GM23338 (cell line): ENCODE measurements around the gene PLS3. TPM values are rescaled to one million over a fixed set of nuclear protein-coding genes. Genes with fewer than 3 reads are reported as not detected.

ENCODE experiments used
- ATAC-seq: fragments of 200-7000 bp; cut with Tn5 transposase; 3 replicates; pipeline ENCODE4 v1.9.1; 2020
- DNase-seq: peaks from one replicate; pipeline ENCODE4 v3.0.0-alpha.2; 2015; ENCODE audit warnings: low spot score
- H2AFZ ChIP-seq: fragments of 200-600 bp; sonication (generic); 2 replicates; pipeline ENCODE4 v1.8.0; 2016; ENCODE audit warnings: antibody characterized with exemption, mild to moderate bottlenecking, moderate library complexity
- H3F3A ChIP-seq: fragments of 200-600 bp; sonication (generic); replicated peaks from 2 replicates; pipeline ENCODE4 v1.8.0; 2017; ENCODE audit warnings: antibody characterized with exemption, mixed run types, low read depth
- H3K27ac ChIP-seq: fragments of 200-600 bp; sonication (generic); 2 replicates; pipeline ENCODE4 v1.6.1; 2016; ENCODE audit warnings: low read depth
- H3K27me3 ChIP-seq: fragments of 200-600 bp; sonication (generic); 2 replicates; pipeline ENCODE4 v1.8.0; 2016; ENCODE audit warnings: mild to moderate bottlenecking, mixed run types, moderate library complexity; ENCODE audit not compliant: insufficient read depth
- H3K36me3 ChIP-seq: fragments of 200-600 bp; sonication (generic); 2 replicates; pipeline ENCODE4 v1.8.0; 2016; ENCODE audit warnings: mild to moderate bottlenecking; ENCODE audit not compliant: insufficient read depth
- H3K4me1 ChIP-seq: fragments of 200-600 bp; sonication (generic); 2 replicates; pipeline ENCODE4 v1.8.0; 2016; ENCODE audit warnings: mild to moderate bottlenecking, moderate library complexity; ENCODE audit not compliant: insufficient read depth
- H3K4me2 ChIP-seq: fragments of 200-600 bp; sonication (generic); 2 replicates; pipeline ENCODE4 v1.7.1; 2017; ENCODE audit warnings: mixed run types
- H3K4me3 ChIP-seq: fragments of 200-600 bp; sonication (generic); 2 replicates; pipeline ENCODE4 v1.6.1; 2016; ENCODE audit warnings: mixed run types
- H3K79me2 ChIP-seq: fragments of 200-600 bp; sonication (generic); replicated peaks from 2 replicates; pipeline ENCODE4 v1.8.0; 2017; ENCODE audit warnings: mild to moderate bottlenecking; ENCODE audit not compliant: insufficient read depth
- H3K9me2 ChIP-seq: fragments of 200-600 bp; sonication (generic); 2 replicates; pipeline ENCODE4 v1.8.0; 2017; ENCODE audit not compliant: insufficient read depth
- H4K20me1 ChIP-seq: fragments of 200-600 bp; sonication (generic); replicated peaks from 2 replicates; pipeline ENCODE4 v1.8.0; 2017; ENCODE audit warnings: mild to moderate bottlenecking; ENCODE audit not compliant: insufficient read depth
- H3K27ac Mint-ChIP-seq: 2 replicates; pipeline ENCODE4 v1.8.0; 2020; ENCODE audit warnings: inconsistent platforms, mild to moderate bottlenecking, moderate library complexity, mixed read lengths
- H3K27me3 Mint-ChIP-seq: 3 replicates; pipeline ENCODE4 v1.8.0; 2022; ENCODE audit warnings: low read depth, mild to moderate bottlenecking, moderate library complexity, mixed read lengths, inconsistent platforms; ENCODE audit not compliant: insufficient read depth, poor library complexity
- H3K36me3 Mint-ChIP-seq: 3 replicates; pipeline ENCODE4 v1.8.0; 2021; ENCODE audit warnings: low read depth, mild to moderate bottlenecking, inconsistent platforms, moderate library complexity, mixed read lengths
- H3K4me1 Mint-ChIP-seq: 3 replicates; pipeline ENCODE4 v1.8.0; 2020; ENCODE audit warnings: mild to moderate bottlenecking, inconsistent platforms, mixed read lengths
- H3K4me3 Mint-ChIP-seq: 3 replicates; pipeline ENCODE4 v1.8.0; 2021; ENCODE audit warnings: moderate library complexity, mild to moderate bottlenecking, inconsistent platforms, mixed read lengths
- H3K9me3 Mint-ChIP-seq: 3 replicates; pipeline ENCODE4 v1.8.0; 2020; ENCODE audit warnings: moderate library complexity, mild to moderate bottlenecking, inconsistent platforms, mixed read lengths
- CREB1 ChIP-seq: fragments of 250-450 bp; sonication (Bioruptor Pico); IDR thresholded peaks from 2 replicates; pipeline ENCODE4 v1.5.0; 2020; ENCODE audit warnings: low read depth, mild to moderate bottlenecking, moderate library complexity
- CTCF ChIP-seq, 2 experiments: fragments of 200-600 bp in 1 of 2; sonication (generic) in 1 of 2; conservative IDR thresholded peaks; 2 replicates each; pipeline versions ENCODE4 v1.5.1 to v1.6.1; 2016 to 2017; ENCODE audit warnings: antibody characterized with exemption in 2 of 2, low read depth in 2 of 2, mild to moderate bottlenecking in 2 of 2, moderate library complexity in 1 of 2
- ETS1 ChIP-seq: IDR thresholded peaks from 2 replicates; pipeline ENCODE4 v1.6.1; 2016; ENCODE audit warnings: antibody characterized with exemption
- EZH2 ChIP-seq: fragments of 200-600 bp; sonication (generic); IDR thresholded peaks from one replicate; pipeline ENCODE4 v1.8.0; 2017; ENCODE audit warnings: antibody characterized with exemption, mild to moderate bottlenecking, low read depth; ENCODE audit not compliant: unreplicated experiment
- EZH2phosphoT487 ChIP-seq: fragments of 200-600 bp; sonication (generic); IDR thresholded peaks from one replicate; pipeline ENCODE4 v1.8.1; 2018; ENCODE audit warnings: antibody characterized with exemption; ENCODE audit not compliant: unreplicated experiment
- JUNB ChIP-seq: IDR thresholded peaks from one replicate; pipeline ENCODE4 v1.6.1; 2016; ENCODE audit warnings: antibody characterized with exemption; ENCODE audit not compliant: unreplicated experiment
- NANOG ChIP-seq: IDR thresholded peaks from 2 replicates; pipeline ENCODE4 v1.6.1; 2016; ENCODE audit warnings: antibody characterized with exemption, borderline replicate concordance
- POLR2AphosphoS5 ChIP-seq: IDR thresholded peaks from 2 replicates; pipeline ENCODE4 v1.6.1; 2016; ENCODE audit warnings: antibody characterized with exemption, low read depth
- REST ChIP-seq: IDR thresholded peaks from one replicate; pipeline ENCODE4 v1.6.1; 2018; ENCODE audit warnings: antibody characterized with exemption; ENCODE audit not compliant: unreplicated experiment
- STAT1 ChIP-seq: IDR thresholded peaks from one replicate; pipeline ENCODE4 v1.6.1; 2016; ENCODE audit warnings: antibody characterized with exemption; ENCODE audit not compliant: unreplicated experiment
- ZNF114 ChIP-seq: fragments of 250-450 bp; sonication (Bioruptor Pico); IDR thresholded peaks from 2 replicates; pipeline ENCODE4 v1.5.0; 2020; ENCODE audit warnings: mild to moderate bottlenecking, moderate library complexity
- polyA plus RNA-seq: library from polyadenylated mRNA; unstranded; fragments of >200 nt; fragmentation: Nextera tagmentation; extraction: Ambion mirVana; gene quantifications from 2 replicates; pipeline ENCODE4 v1.2.1, GENCODE V29; 2016
- total RNA-seq: library from RNA; depleted of rRNA; stranded (reverse); fragments of >200 nt; shearing (Covaris generic); gene quantifications from 2 replicates; pipeline ENCODE4 v1.2.3, GENCODE V29; 2014
- TF ChIP-seq, protein P1 (sequence below): fragments of 250-450 bp; sonication (Bioruptor Pico); IDR thresholded peaks from 2 replicates; pipeline ENCODE4 v1.5.0; 2020; ENCODE audit warnings: mild to moderate bottlenecking, moderate library complexity

PLS3 gene
- total and polyA plus RNA-seq, 2 experiments from 2014 or later, result 81.6 to 128 TPM

DNA sequence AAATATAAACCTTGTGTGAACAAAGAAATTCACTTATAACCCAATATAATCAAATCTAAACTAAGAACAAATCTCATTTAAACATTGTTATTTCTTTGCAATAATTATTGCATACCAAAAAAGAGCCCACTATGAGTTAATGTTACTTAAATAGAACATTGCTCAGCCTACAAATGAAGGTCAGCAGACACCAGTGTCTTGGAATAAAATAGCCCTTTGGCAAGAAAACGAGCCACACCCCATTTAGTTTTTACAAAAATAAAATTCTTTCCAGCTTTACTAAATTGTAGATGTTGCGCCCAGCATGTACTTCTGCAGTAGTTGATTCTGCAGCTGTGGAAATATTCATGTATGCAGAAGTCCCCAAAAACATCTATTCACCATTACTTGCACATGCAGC is 12.2 kb downstream of the PLS3 start:
- no peak overlapping the region for H3K27ac Mint-ChIP-seq
- H3K36me3 ChIP-seq, result no peaks in the 10 kb centered on the region
- H3K4me1 Mint-ChIP-seq, result peaks cover 4% of the 10 kb centered on the region; the same call in 2 of the 3 replicates
- H3K4me2 ChIP-seq, result no peak overlapping the region
- no peaks in the 10 kb centered on the region for H3K9me3 Mint-ChIP-seq
- H3K27me3 ChIP-seq, result no peaks in the 10 kb centered on the region
- TF ChIP-seq REST (no peak), ETS1 (no peak), CREB1 (CRISPR knock-in tag) (no peak), CTCF (conservative IDR thresholded peaks at IDR 0.05; ENCODE audit: low read depth in 2 of 2) (no peak), EZH2phosphoT487 (no peak), JUNB (no peak), ZNF114 (CRISPR knock-in tag) (no peak), EZH2 (no peak), NANOG (no peak), POLR2AphosphoS5 (no peak), STAT1 (no peak)
- TF ChIP-seq, protein P1, sequence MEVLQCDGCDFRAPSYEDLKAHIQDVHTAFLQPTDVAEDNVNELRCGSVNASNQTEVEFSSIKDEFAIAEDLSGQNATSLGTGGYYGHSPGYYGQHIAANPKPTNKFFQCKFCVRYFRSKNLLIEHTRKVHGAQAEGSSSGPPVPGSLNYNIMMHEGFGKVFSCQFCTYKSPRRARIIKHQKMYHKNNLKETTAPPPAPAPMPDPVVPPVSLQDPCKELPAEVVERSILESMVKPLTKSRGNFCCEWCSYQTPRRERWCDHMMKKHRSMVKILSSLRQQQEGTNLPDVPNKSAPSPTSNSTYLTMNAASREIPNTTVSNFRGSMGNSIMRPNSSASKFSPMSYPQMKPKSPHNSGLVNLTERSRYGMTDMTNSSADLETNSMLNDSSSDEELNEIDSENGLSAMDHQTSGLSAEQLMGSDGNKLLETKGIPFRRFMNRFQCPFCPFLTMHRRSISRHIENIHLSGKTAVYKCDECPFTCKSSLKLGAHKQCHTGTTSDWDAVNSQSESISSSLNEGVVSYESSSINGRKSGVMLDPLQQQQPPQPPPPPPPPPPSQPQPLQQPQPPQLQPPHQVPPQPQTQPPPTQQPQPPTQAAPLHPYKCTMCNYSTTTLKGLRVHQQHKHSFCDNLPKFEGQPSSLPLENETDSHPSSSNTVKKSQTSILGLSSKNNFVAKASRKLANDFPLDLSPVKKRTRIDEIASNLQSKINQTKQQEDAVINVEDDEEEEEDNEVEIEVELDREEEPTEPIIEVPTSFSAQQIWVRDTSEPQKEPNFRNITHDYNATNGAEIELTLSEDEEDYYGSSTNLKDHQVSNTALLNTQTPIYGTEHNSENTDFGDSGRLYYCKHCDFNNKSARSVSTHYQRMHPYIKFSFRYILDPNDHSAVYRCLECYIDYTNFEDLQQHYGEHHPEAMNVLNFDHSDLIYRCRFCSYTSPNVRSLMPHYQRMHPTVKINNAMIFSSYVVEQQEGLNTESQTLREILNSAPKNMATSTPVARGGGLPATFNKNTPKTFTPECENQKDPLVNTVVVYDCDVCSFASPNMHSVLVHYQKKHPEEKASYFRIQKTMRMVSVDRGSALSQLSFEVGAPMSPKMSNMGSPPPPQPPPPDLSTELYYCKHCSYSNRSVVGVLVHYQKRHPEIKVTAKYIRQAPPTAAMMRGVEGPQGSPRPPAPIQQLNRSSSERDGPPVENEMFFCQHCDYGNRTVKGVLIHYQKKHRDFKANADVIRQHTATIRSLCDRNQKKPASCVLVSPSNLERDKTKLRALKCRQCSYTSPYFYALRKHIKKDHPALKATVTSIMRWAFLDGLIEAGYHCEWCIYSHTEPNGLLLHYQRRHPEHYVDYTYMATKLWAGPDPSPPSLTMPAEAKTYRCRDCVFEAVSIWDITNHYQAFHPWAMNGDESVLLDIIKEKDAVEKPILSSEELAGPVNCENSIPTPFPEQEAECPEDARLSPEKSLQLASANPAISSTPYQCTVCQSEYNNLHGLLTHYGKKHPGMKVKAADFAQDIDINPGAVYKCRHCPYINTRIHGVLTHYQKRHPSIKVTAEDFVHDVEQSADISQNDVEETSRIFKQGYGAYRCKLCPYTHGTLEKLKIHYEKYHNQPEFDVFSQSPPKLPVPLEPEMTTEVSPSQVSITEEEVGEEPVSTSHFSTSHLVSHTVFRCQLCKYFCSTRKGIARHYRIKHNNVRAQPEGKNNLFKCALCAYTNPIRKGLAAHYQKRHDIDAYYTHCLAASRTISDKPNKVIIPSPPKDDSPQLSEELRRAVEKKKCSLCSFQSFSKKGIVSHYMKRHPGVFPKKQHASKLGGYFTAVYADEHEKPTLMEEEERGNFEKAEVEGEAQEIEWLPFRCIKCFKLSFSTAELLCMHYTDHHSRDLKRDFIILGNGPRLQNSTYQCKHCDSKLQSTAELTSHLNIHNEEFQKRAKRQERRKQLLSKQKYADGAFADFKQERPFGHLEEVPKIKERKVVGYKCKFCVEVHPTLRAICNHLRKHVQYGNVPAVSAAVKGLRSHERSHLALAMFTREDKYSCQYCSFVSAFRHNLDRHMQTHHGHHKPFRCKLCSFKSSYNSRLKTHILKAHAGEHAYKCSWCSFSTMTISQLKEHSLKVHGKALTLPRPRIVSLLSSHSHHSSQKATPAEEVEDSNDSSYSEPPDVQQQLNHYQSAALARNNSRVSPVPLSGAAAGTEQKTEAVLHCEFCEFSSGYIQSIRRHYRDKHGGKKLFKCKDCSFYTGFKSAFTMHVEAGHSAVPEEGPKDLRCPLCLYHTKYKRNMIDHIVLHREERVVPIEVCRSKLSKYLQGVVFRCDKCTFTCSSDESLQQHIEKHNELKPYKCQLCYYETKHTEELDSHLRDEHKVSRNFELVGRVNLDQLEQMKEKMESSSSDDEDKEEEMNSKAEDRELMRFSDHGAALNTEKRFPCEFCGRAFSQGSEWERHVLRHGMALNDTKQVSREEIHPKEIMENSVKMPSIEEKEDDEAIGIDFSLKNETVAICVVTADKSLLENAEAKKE (CRISPR knock-in tag), result no peak
- ATAC-seq (no peak), DNase-seq (no peak)
- H3K4me3 ChIP-seq, result no peak overlapping the region
- peaks cover 17% of the 10 kb centered on the region; the same call in 2 of the 3 replicates for H3K36me3 Mint-ChIP-seq
- H3K27me3 Mint-ChIP-seq, result peaks cover 1% of the 10 kb centered on the region
- no peaks in the 10 kb centered on the region for H3K9me2 ChIP-seq
- H3K27ac ChIP-seq, result no peak overlapping the region
- no peaks in the 10 kb centered on the region for H3F3A ChIP-seq
- H3K4me1 ChIP-seq, result no peaks in the 10 kb centered on the region
- no peak overlapping the region for H2AFZ ChIP-seq
- H3K4me3 Mint-ChIP-seq, result no peak overlapping the region
- peaks cover 91% of the 10 kb centered on the region for H3K79me2 ChIP-seq
- no peaks in the 10 kb centered on the region; the same call in 1 of the 2 replicates for H4K20me1 ChIP-seq
